ENCODE measurements around the gene SZRD1.

DNA sequence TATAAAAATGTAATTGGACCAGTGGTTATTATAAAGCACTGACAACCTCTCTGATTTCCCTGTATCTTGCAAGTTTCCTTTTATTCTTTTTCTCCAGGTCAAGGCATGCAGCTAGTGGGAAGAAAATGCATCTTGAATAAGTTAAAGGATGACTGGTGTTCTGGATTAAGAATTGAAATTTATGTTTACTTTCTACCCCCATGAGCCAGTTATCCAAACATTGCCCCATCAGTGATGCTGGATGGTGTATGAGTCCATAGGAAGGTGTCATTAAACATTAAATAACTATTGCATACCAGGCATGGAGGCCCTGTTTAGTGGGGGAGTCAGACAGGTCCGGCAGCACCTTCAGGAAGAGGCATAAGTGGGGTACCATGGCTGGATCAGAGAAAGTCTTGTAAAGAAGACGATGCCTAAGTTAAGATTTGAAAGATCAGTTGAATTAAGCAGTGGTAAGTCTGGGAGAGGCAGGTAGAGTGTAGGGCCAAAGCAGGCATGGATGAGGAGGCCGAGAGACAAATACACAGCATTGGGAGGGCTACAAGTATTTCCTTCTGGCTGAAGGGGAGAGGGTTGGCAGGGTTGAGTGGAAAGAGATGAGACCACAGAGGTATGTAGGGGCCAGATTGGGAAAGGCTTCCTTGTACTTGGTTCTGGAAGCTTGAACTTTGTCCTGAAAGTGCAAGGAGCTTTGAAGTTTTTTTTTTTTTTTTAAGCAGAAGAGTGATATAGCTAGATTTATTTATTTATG lies 5.7 kb downstream of the SZRD1 start:
- no peak for TF ChIP-seq TCF4 (CRISPR knock-in tag; IDR thresholded peaks at IDR 0.05; ENCODE audit: borderline replicate concordance)
- no peak for TF ChIP-seq ZFP3 (CRISPR knock-in tag; IDR thresholded peaks at IDR 0.05)
- TF ChIP-seq, protein P1, sequence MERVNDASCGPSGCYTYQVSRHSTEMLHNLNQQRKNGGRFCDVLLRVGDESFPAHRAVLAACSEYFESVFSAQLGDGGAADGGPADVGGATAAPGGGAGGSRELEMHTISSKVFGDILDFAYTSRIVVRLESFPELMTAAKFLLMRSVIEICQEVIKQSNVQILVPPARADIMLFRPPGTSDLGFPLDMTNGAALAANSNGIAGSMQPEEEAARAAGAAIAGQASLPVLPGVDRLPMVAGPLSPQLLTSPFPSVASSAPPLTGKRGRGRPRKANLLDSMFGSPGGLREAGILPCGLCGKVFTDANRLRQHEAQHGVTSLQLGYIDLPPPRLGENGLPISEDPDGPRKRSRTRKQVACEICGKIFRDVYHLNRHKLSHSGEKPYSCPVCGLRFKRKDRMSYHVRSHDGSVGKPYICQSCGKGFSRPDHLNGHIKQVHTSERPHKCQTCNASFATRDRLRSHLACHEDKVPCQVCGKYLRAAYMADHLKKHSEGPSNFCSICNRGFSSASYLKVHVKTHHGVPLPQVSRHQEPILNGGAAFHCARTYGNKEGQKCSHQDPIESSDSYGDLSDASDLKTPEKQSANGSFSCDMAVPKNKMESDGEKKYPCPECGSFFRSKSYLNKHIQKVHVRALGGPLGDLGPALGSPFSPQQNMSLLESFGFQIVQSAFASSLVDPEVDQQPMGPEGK (CRISPR knock-in tag; IDR thresholded peaks at IDR 0.05; ENCODE audit: borderline replicate concordance) = no peak
- no peak for TF ChIP-seq ZFP30 (CRISPR knock-in tag; IDR thresholded peaks at IDR 0.05)
- no peak for TF ChIP-seq OSR1 (CRISPR knock-in tag; IDR thresholded peaks at IDR 0.05)
- TF ChIP-seq ARNTL (CRISPR knock-in tag; IDR thresholded peaks at IDR 0.05; ENCODE audit: borderline replicate concordance, low read depth) = no peak
- no peak for TF ChIP-seq TOX (CRISPR knock-in tag; IDR thresholded peaks at IDR 0.05; ENCODE audit: borderline replicate concordance)
- TF ChIP-seq TSHZ2 (CRISPR knock-in tag; IDR thresholded peaks at IDR 0.05) = no peak
- no peak for TF ChIP-seq GLIS3 (CRISPR knock-in tag; IDR thresholded peaks at IDR 0.05)
- TF ChIP-seq POU6F1 (CRISPR knock-in tag; IDR thresholded peaks at IDR 0.05; ENCODE audit: borderline replicate concordance, low read depth) = no peak
- TF ChIP-seq SNAI2 (CRISPR knock-in tag; IDR thresholded peaks at IDR 0.05) = no peak

Measured in SK-N-SH treated with all-trans-retinoic acid at 6 μM for 48 hours (cell line).